WTC11 (cell line): ENCODE measurements around the gene DARS1. TPM values are rescaled to one million over a fixed set of nuclear protein-coding genes. Genes with fewer than 3 reads are reported as not detected.

Source experiments
- ATAC-seq: fragments of 200-7000 bp; cut with Tn5 transposase; 2 replicates; pipeline ENCODE4 v1.10.0; 2021; ENCODE audit warnings: mild to moderate bottlenecking, moderate library complexity
- CTCF ChIA-PET: fragments of 300-600 bp; sonication (Branson Sonifier 250); formaldehyde crosslinking; loops from one replicate; lab custom pipeline; 2021; ENCODE audit warnings: antibody characterized with exemption; lab: Charles Lee
- POLR2A ChIA-PET: fragments of 350-600 bp; sonication (Branson Sonifier 250); formaldehyde crosslinking; loops from one replicate; lab custom pipeline; 2021; ENCODE audit warnings: antibody characterized with exemption; lab: Charles Lee
- DNase-seq: peaks from one replicate; pipeline ENCODE4 v3.0.0; 2021; ENCODE audit warnings: low spot score
- H3K27ac Mint-ChIP-seq: 2 replicates; pipeline ENCODE4 v1.8.0; 2021; ENCODE audit warnings: mixed read lengths
- H3K27me3 Mint-ChIP-seq: 2 replicates; pipeline ENCODE4 v1.8.0; 2021; ENCODE audit warnings: low read depth, mild to moderate bottlenecking, moderate library complexity, mixed read lengths
- H3K36me3 Mint-ChIP-seq: 2 replicates; pipeline ENCODE4 v1.8.0; 2021; ENCODE audit warnings: mixed read lengths
- H3K4me1 Mint-ChIP-seq: 2 replicates; pipeline ENCODE4 v1.8.0; 2022; ENCODE audit warnings: mixed read lengths
- H3K4me3 Mint-ChIP-seq: 2 replicates; pipeline ENCODE4 v1.8.0; 2021; ENCODE audit warnings: mild to moderate bottlenecking, moderate library complexity, mixed read lengths
- H3K9me3 Mint-ChIP-seq: 2 replicates; pipeline ENCODE4 v1.8.0; 2021; ENCODE audit warnings: mixed read lengths
- ATF2 ChIP-seq: sonication (generic); formaldehyde crosslinking; IDR thresholded peaks from 2 replicates; pipeline ENCODE4 v1.8.1; 2022; ENCODE audit warnings: low read depth, missing genetic modification reagents, borderline replicate concordance
- ATF3 ChIP-seq: sonication (generic); formaldehyde crosslinking; conservative IDR thresholded peaks from 2 replicates; pipeline ENCODE4 v1.8.1; 2022; ENCODE audit warnings: mild to moderate bottlenecking, missing genetic modification reagents
- CTCF ChIP-seq: fragments of 200-600 bp; IDR thresholded peaks from 2 replicates; pipeline ENCODE4 v1.8.0; 2022; ENCODE audit warnings: antibody characterized with exemption
- E2F4 ChIP-seq: sonication (generic); formaldehyde crosslinking; IDR thresholded peaks from 2 replicates; pipeline ENCODE4 v1.8.1; 2022; ENCODE audit warnings: low read depth, mild to moderate bottlenecking, moderate library complexity, missing genetic modification reagents, borderline replicate concordance
- ELF4 ChIP-seq: sonication (generic); formaldehyde crosslinking; IDR thresholded peaks from 2 replicates; pipeline ENCODE4 v1.8.1; 2022; ENCODE audit warnings: low read depth, mild to moderate bottlenecking, moderate library complexity, missing genetic modification reagents
- FOXK1 ChIP-seq: sonication (generic); formaldehyde crosslinking; IDR thresholded peaks from 2 replicates; pipeline ENCODE4 v1.8.0; 2022; ENCODE audit warnings: mild to moderate bottlenecking, moderate library complexity, missing genetic modification reagents
- FOXP4 ChIP-seq: sonication (generic); formaldehyde crosslinking; IDR thresholded peaks from 2 replicates; pipeline ENCODE4 v1.8.0; 2022; ENCODE audit warnings: mild to moderate bottlenecking, missing genetic modification reagents
- HMGA2 ChIP-seq: fragments of 250-450 bp; sonication (Bioruptor Pico); IDR thresholded peaks from 2 replicates; pipeline ENCODE4 v1.4.0; 2021; ENCODE audit warnings: mild to moderate bottlenecking, moderate library complexity
- KAT7 ChIP-seq: sonication (generic); formaldehyde crosslinking; IDR thresholded peaks from 2 replicates; pipeline ENCODE4 v1.8.1; 2023; ENCODE audit warnings: missing genetic modification reagents, mild to moderate bottlenecking, borderline replicate concordance
- MAX ChIP-seq: sonication (generic); formaldehyde crosslinking; IDR thresholded peaks from 2 replicates; pipeline ENCODE4 v1.8.0; 2022; ENCODE audit warnings: mild to moderate bottlenecking, missing genetic modification reagents
- NFYB ChIP-seq: sonication (generic); formaldehyde crosslinking; conservative IDR thresholded peaks from 2 replicates; pipeline ENCODE4 v1.8.0; 2022; ENCODE audit warnings: low read depth, missing genetic modification reagents
- PREB ChIP-seq: sonication (generic); formaldehyde crosslinking; IDR thresholded peaks from 2 replicates; pipeline ENCODE4 v1.8.1; 2022; ENCODE audit warnings: mild to moderate bottlenecking, missing genetic modification reagents, moderate library complexity, borderline replicate concordance
- RELA ChIP-seq: sonication (generic); formaldehyde crosslinking; IDR thresholded peaks from 2 replicates; pipeline ENCODE4 v1.8.1; 2022; ENCODE audit warnings: missing genetic modification reagents, mild to moderate bottlenecking, borderline replicate concordance
- SOX15 ChIP-seq: fragments of 250-450 bp; sonication (Bioruptor Pico); IDR thresholded peaks from 2 replicates; pipeline ENCODE4 v1.9.0; 2021; ENCODE audit warnings: mild to moderate bottlenecking
- USF1 ChIP-seq: sonication (generic); formaldehyde crosslinking; IDR thresholded peaks from 2 replicates; pipeline ENCODE4 v1.8.0; 2022; ENCODE audit warnings: mild to moderate bottlenecking, missing genetic modification reagents
- ZNF121 ChIP-seq: sonication (generic); formaldehyde crosslinking; IDR thresholded peaks from 2 replicates; pipeline ENCODE4 v1.8.0; 2023; ENCODE audit warnings: missing genetic modification reagents
- ZNF138 ChIP-seq: sonication (generic); formaldehyde crosslinking; conservative IDR thresholded peaks from 2 replicates; pipeline ENCODE4 v1.8.1; 2022; ENCODE audit warnings: mild to moderate bottlenecking, moderate library complexity, missing genetic modification reagents
- ZNF396 ChIP-seq: fragments of 250-450 bp; sonication (Bioruptor Pico); IDR thresholded peaks from 2 replicates; pipeline ENCODE4 v1.8.0; 2021; ENCODE audit warnings: mild to moderate bottlenecking, moderate library complexity, borderline replicate concordance
- ZNF416 ChIP-seq: fragments of 250-450 bp; sonication (Bioruptor Pico); IDR thresholded peaks from 2 replicates; pipeline ENCODE4 v1.9.0; 2021; ENCODE audit warnings: mild to moderate bottlenecking, inconsistent platforms
- ZNF671 ChIP-seq: fragments of 250-450 bp; sonication (Bioruptor Pico); IDR thresholded peaks from 2 replicates; pipeline ENCODE4 v1.8.0; 2021; ENCODE audit warnings: mild to moderate bottlenecking
- ZSCAN18 ChIP-seq: fragments of 250-450 bp; sonication (Bioruptor Pico); IDR thresholded peaks from 2 replicates; pipeline ENCODE4 v2.1.2; 2022; ENCODE audit warnings: mild to moderate bottlenecking, moderate library complexity
- total RNA-seq: library from RNA; stranded (reverse); gene quantifications from 3 replicates; pipeline ENCODE4 v1.2.3, GENCODE V29; 2021

DARS1 gene
- total RNA-seq, 1 experiment from 2014 or later = 80.9 TPM

- Mint-ChIP-seq H3K4me1 (peaks cover 12% of the 10 kb centered on the region), H3K27ac (no peak overlapping the region), H3K27me3 (no peaks in the 10 kb centered on the region), H3K36me3 (peaks cover 44% of the 10 kb centered on the region), H3K9me3 (peaks cover 8% of the 10 kb centered on the region), H3K4me3 (no peak overlapping the region)
- ChIA-PET CTCF (no interaction called here), POLR2A (no interaction called here)
- TF ChIP-seq NFYB (CRISPR knock-in tag) (no peak), KAT7 (CRISPR knock-in tag) (no peak)
- ATAC-seq = no peak
- DNase-seq = no peak
These were observed 42.3 kb downstream of the DARS1 start for GRCh38 chr2:135942936-135943688.

- POLR2A ChIA-PET = interaction anchor here (0.6 kb wide), 1 partner anchor 96 kb away, joined by 4 read pairs; no protein-coding TSS in a partner anchor
- CTCF ChIA-PET = no interaction called here
- ATAC-seq (no peak), DNase-seq (no peak)
- H3K4me3 Mint-ChIP-seq = no peak overlapping the region
- no peak for TF ChIP-seq ELF4 (CRISPR knock-in tag)
- TF ChIP-seq PREB = no peak
- no peak for TF ChIP-seq HMGA2 (CRISPR knock-in tag)
- no peak for TF ChIP-seq ZSCAN18
- no peak for TF ChIP-seq MAX (CRISPR knock-in tag)
- H3K9me3 Mint-ChIP-seq = 0 out of 2 replicates have a peak, but pooled peaks cover 4% of the 10 kb centered on the region
- H3K27me3 Mint-ChIP-seq = no peaks in the 10 kb centered on the region
- peaks cover 51% of the 10 kb centered on the region for H3K36me3 Mint-ChIP-seq
- no peak overlapping the region for H3K27ac Mint-ChIP-seq
- peaks cover 22% of the 10 kb centered on the region for H3K4me1 Mint-ChIP-seq
These were observed 48.9 kb downstream of the DARS1 start for GRCh38 chr2:135936524-135936923.

GRCh38 chr2:135935914-135936313, 49.5 kb downstream of the DARS1 start:
- no peak overlapping the region for H3K4me3 Mint-ChIP-seq
- no peaks in the 10 kb centered on the region for H3K27me3 Mint-ChIP-seq
- H3K9me3 Mint-ChIP-seq = 0 out of 2 replicates have a peak, but pooled peaks cover 4% of the 10 kb centered on the region
- peaks cover 54% of the 10 kb centered on the region for H3K36me3 Mint-ChIP-seq
- no peak overlapping the region for H3K27ac Mint-ChIP-seq
- H3K4me1 Mint-ChIP-seq = peaks cover 22% of the 10 kb centered on the region
- POLR2A ChIA-PET = no interaction called here
- no peak for DNase-seq
- CTCF ChIA-PET = no interaction called here
- no peak for ATAC-seq
- TF ChIP-seq FOXK1 (no peak), ZNF138 (CRISPR knock-in tag) (no peak), ZNF396 (no peak), SOX15 (no peak), USF1 (CRISPR knock-in tag) (no peak), RELA (CRISPR knock-in tag) (no peak), ATF2 (CRISPR knock-in tag) (no peak), ZNF416 (CRISPR knock-in tag) (no peak), ATF3 (CRISPR knock-in tag) (no peak), ZNF121 (CRISPR knock-in tag) (no peak), ZNF671 (CRISPR knock-in tag) (no peak), CTCF (no peak), E2F4 (no peak), FOXP4 (CRISPR knock-in tag) (no peak)
